ENCODE results near the gene PUM2. TPM values are rescaled to one million over a fixed set of nuclear protein-coding genes. Genes with fewer than 3 reads are reported as not detected.
A peak's percentile ranks its signal among the peaks of the same experiment; 100 is the strongest.

The PUM2 gene, protein sequence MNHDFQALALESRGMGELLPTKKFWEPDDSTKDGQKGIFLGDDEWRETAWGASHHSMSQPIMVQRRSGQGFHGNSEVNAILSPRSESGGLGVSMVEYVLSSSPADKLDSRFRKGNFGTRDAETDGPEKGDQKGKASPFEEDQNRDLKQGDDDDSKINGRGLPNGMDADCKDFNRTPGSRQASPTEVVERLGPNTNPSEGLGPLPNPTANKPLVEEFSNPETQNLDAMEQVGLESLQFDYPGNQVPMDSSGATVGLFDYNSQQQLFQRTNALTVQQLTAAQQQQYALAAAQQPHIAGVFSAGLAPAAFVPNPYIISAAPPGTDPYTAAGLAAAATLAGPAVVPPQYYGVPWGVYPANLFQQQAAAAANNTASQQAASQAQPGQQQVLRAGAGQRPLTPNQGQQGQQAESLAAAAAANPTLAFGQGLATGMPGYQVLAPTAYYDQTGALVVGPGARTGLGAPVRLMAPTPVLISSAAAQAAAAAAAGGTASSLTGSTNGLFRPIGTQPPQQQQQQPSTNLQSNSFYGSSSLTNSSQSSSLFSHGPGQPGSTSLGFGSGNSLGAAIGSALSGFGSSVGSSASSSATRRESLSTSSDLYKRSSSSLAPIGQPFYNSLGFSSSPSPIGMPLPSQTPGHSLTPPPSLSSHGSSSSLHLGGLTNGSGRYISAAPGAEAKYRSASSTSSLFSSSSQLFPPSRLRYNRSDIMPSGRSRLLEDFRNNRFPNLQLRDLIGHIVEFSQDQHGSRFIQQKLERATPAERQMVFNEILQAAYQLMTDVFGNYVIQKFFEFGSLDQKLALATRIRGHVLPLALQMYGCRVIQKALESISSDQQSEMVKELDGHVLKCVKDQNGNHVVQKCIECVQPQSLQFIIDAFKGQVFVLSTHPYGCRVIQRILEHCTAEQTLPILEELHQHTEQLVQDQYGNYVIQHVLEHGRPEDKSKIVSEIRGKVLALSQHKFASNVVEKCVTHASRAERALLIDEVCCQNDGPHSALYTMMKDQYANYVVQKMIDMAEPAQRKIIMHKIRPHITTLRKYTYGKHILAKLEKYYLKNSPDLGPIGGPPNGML
- total RNA-seq (2021; ENCODE audit: unreplicated experiment) (85.6 TPM), Bru-seq, nascent RNA (percentile 97 among the genes with signal in this experiment), BruChase-seq, experiment 1, labeled RNA remaining after a 2-hour chase (percentile 95 among the genes with signal in this experiment), BruChase-seq, experiment 2, labeled RNA remaining after a 6-hour chase (percentile 93 among the genes with signal in this experiment)
- 30.1 TPM for polyA plus RNA-seq (2012; ENCODE audit: insufficient read length)
- long read RNA-seq, transcript PUM2-204 (21 exons, 3,594 nt), result major isoform, 11 of 85 reads
- long read RNA-seq, partial matches to known transcripts, result 21 of 85 reads
- long read RNA-seq, other reads (novel, unspliced or antisense), result 53 of 85 reads

DNA sequence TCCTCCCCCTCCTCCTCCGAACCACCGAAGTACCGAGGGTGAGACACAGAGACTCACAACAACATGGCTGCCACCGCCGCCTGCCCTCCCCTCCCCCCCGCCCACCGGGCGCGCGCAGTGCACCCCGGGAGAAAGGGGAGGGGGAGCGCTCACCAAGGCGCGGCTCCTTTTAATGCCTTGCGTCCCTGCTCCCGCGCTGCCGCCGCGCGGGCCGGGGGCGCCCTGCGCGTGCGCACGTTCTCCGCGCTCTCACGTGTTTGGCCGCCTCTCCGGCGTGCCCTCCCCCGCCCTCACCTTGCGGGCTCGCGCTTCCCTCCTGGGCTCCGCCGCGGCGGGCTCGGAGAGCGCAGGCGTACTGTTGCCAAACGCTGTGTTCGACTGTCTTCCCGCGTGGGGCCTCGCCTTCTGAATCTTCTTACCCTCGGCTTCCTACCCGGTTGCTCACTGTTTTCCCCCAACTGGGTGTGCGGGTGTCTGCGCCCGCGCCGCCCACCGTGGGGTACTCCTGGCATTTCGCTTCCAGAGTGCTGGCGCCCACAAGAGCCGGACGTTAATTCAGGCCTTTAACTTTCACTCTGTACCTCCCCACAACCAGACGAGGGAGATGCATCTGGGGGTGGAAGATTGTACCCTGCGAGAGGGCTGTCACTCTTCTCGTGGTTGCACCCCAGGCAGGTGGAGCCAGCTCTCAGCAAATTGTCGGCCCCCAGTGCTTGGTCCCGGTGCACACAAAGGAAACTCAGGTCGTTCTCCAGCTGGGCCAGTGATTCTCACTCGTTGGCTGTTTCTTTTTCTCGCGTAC lies at the start of gene PUM2:
TSS of gene PUM2 (minus strand) at position 92 of the 802 bp plus-strand sequence. CDS start 23,484 bp downstream, outside the sequence.
- H3K4me3 ChIP-seq (ENCODE audit: low read depth in 2 of 2, low read length in 2 of 2), result peak within 1 kb of the TSS; percentile 96 to 97
- CTCF ChIA-PET, result no interaction called here

More for the DNA sequence above, at the start of gene PUM2:
- Histone ChIP-seq H3K4me1 (ENCODE audit: control insufficient read depth, insufficient read depth, low read length) (peaks cover 44% of the 10 kb centered on the region), H3K27me3 (ENCODE audit: control insufficient read depth, insufficient read depth, low read length) (no peaks in the 10 kb centered on the region), H3K36me3 (ENCODE audit: control insufficient read depth, insufficient read depth, low read length) (no peaks in the 10 kb centered on the region; the same call in 1 of the 2 replicates), H3K9me3 (ENCODE audit: control insufficient read depth, insufficient read depth, low read depth, low read length) (no peaks in the 10 kb centered on the region), H3K27ac (ENCODE audit: low read length) (peak within 1 kb of the TSS; percentile 98)
- POLR2A ChIA-PET, result no interaction called here
- DNase-seq (ENCODE audit: low read depth, low spot score), result peak; percentile 86
- intact Hi-C loops (cut with micrococcal nuclease; ENCODE audit: unreplicated experiment) (no loop called here), in situ Hi-C loops (cut with HindIII; ENCODE audit: low pct_unique_long_range_greater_than_20kb, low sequenced_read_pairs) (no loop called here)
- BruUV-seq (replicated peaks), result no TSS peak
- no peak for TF ChIP-seq SIN3A (IDR thresholded peaks at IDR 0.05; ENCODE audit: borderline replicate concordance, insufficient read depth, low read depth, low read length)
- TF ChIP-seq TCF7L2 (IDR thresholded peaks at IDR 0.05; ENCODE audit: low read depth, low read length), result peak; percentile 98
- TF ChIP-seq, protein P1, sequence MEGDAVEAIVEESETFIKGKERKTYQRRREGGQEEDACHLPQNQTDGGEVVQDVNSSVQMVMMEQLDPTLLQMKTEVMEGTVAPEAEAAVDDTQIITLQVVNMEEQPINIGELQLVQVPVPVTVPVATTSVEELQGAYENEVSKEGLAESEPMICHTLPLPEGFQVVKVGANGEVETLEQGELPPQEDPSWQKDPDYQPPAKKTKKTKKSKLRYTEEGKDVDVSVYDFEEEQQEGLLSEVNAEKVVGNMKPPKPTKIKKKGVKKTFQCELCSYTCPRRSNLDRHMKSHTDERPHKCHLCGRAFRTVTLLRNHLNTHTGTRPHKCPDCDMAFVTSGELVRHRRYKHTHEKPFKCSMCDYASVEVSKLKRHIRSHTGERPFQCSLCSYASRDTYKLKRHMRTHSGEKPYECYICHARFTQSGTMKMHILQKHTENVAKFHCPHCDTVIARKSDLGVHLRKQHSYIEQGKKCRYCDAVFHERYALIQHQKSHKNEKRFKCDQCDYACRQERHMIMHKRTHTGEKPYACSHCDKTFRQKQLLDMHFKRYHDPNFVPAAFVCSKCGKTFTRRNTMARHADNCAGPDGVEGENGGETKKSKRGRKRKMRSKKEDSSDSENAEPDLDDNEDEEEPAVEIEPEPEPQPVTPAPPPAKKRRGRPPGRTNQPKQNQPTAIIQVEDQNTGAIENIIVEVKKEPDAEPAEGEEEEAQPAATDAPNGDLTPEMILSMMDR (IDR thresholded peaks at IDR 0.05), result no peak
- TF ChIP-seq POLR2AphosphoS5 (IDR thresholded peaks at IDR 0.05; ENCODE audit: low read depth, low read length), result peak; percentile 79
- TF ChIP-seq, protein P2, sequence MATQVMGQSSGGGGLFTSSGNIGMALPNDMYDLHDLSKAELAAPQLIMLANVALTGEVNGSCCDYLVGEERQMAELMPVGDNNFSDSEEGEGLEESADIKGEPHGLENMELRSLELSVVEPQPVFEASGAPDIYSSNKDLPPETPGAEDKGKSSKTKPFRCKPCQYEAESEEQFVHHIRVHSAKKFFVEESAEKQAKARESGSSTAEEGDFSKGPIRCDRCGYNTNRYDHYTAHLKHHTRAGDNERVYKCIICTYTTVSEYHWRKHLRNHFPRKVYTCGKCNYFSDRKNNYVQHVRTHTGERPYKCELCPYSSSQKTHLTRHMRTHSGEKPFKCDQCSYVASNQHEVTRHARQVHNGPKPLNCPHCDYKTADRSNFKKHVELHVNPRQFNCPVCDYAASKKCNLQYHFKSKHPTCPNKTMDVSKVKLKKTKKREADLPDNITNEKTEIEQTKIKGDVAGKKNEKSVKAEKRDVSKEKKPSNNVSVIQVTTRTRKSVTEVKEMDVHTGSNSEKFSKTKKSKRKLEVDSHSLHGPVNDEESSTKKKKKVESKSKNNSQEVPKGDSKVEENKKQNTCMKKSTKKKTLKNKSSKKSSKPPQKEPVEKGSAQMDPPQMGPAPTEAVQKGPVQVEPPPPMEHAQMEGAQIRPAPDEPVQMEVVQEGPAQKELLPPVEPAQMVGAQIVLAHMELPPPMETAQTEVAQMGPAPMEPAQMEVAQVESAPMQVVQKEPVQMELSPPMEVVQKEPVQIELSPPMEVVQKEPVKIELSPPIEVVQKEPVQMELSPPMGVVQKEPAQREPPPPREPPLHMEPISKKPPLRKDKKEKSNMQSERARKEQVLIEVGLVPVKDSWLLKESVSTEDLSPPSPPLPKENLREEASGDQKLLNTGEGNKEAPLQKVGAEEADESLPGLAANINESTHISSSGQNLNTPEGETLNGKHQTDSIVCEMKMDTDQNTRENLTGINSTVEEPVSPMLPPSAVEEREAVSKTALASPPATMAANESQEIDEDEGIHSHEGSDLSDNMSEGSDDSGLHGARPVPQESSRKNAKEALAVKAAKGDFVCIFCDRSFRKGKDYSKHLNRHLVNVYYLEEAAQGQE (IDR thresholded peaks at IDR 0.05; ENCODE audit: insufficient read depth in 1 of 2, low read depth in 2 of 2, low read length in 1 of 2), result no peak
- ATAC-seq, result peak; percentile 91
